Prostate gland (tissue), 2 donors: ENCODE data around the gene CCT6B. TPM values are rescaled to one million over a fixed set of nuclear protein-coding genes. Genes with fewer than 3 reads are reported as not detected.
A peak's percentile ranks its signal among the peaks of the same experiment; 100 is the strongest.

Experiments
- DNase-seq: peaks from one replicate; pipeline ENCODE4 v3.0.0-alpha.2; 2019; ENCODE audit warnings: low spot score
- H3K27ac ChIP-seq, 2 donors: fragments of 200-600 bp; sonication (generic); 2 replicates each; pipeline ENCODE4 v1.5.1; 2017 to 2019
- H3K27me3 ChIP-seq: fragments of 200-600 bp; sonication (generic); replicated peaks from 2 replicates; pipeline ENCODE4 v1.5.1; 2019; ENCODE audit not compliant: insufficient read depth
- H3K36me3 ChIP-seq, 2 donors: fragments of 200-600 bp; sonication (generic); 1 replicate in 1 of 2; 2 replicates in 1 of 2; pipeline versions ENCODE4 v1.5.1 to v1.8.1; 2017 to 2019
- H3K4me1 ChIP-seq: fragments of 200-600 bp; sonication (generic); replicated peaks from 2 replicates; pipeline ENCODE4 v1.5.1; 2019
- H3K4me3 ChIP-seq, 2 donors: fragments of 200-600 bp; sonication (generic); 2 replicates each; pipeline ENCODE4 v1.5.1; 2017 to 2019
- H3K9me3 ChIP-seq: fragments of 200-600 bp; sonication (generic); 2 replicates; pipeline ENCODE4 v1.5.1; 2017
- POLR2A ChIP-seq: fragments of 450-650 bp; IDR thresholded peaks from one replicate; pipeline ENCODE4 v1.6.1; 2016; ENCODE audit warnings: antibody characterized with exemption, mild to moderate bottlenecking
- POLR2AphosphoS5 ChIP-seq: sonication (generic); formaldehyde crosslinking; IDR thresholded peaks from one replicate; pipeline ENCODE4 v1.6.1; 2017; ENCODE audit warnings: antibody characterized with exemption
- WGBS: methylation state at CpG from one replicate; pipeline ENCODE4 v1.1.5; 2018; 5-methylcytosine and 5-hydroxymethylcytosine counted together
- intact Hi-C: fragments of 100-400 bp; cut with DNase I; formaldehyde crosslinking; loops from one replicate; pipeline ENCODE4 v1.14.2; 2022
- total RNA-seq, 2 donors: library from RNA; depleted of rRNA; stranded (reverse); fragments of >200 nt; gene quantifications; one replicate each; pipeline ENCODE4 v1.1.0, GENCODE V29; 2016
- TF ChIP-seq, protein P1 (sequence below), 4 experiments: fragments of 200-600 bp in 2 of 4; fragments of 450-650 bp in 2 of 4; sonication (generic) in 2 of 4; IDR thresholded peaks; 1 replicate in 3 of 4; 2 replicates in 1 of 4; pipeline ENCODE4 v1.5.1; 2016 to 2019; ENCODE audit warnings: antibody characterized with exemption in 4 of 4, mild to moderate bottlenecking in 2 of 4, moderate library complexity in 2 of 4

Gene CCT6B
- total RNA-seq, 2 donors from 2014 or later: 7.1 to 11.9 TPM

DNA sequence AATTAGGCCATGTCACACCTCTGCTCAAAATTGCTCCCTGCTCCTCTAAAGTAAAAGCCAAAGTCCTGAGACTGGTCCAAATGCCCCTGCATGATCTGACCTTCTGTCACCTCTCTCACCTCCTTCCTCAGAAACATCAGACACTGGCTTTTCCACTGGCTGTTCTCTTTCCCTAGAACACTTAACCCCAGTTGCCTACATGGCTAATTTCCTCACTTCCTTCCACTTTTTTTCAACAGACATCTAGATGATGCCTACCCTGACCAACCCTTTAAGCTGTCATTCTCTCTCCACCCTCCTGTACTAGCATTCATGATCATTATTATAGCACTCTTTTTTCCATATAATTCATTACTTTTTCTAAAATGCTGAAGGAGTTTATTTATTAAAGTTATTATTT is 31.0 kb downstream of the CCT6B start:
- H3K9me3 ChIP-seq: no peaks in the 10 kb centered on the region
- H3K36me3 ChIP-seq: no peaks in the 10 kb centered on the region
- no peak for DNase-seq
- TF ChIP-seq, protein P1, sequence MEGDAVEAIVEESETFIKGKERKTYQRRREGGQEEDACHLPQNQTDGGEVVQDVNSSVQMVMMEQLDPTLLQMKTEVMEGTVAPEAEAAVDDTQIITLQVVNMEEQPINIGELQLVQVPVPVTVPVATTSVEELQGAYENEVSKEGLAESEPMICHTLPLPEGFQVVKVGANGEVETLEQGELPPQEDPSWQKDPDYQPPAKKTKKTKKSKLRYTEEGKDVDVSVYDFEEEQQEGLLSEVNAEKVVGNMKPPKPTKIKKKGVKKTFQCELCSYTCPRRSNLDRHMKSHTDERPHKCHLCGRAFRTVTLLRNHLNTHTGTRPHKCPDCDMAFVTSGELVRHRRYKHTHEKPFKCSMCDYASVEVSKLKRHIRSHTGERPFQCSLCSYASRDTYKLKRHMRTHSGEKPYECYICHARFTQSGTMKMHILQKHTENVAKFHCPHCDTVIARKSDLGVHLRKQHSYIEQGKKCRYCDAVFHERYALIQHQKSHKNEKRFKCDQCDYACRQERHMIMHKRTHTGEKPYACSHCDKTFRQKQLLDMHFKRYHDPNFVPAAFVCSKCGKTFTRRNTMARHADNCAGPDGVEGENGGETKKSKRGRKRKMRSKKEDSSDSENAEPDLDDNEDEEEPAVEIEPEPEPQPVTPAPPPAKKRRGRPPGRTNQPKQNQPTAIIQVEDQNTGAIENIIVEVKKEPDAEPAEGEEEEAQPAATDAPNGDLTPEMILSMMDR (IDR thresholded peaks at IDR 0.05): no peak
- TF ChIP-seq POLR2A: no peak
- no peak for TF ChIP-seq POLR2AphosphoS5
- no peak overlapping the region for H3K27ac ChIP-seq
- H3K4me1 ChIP-seq: no peaks in the 10 kb centered on the region
- intact Hi-C loops: no loop called here
- no peaks in the 10 kb centered on the region for H3K27me3 ChIP-seq
- H3K4me3 ChIP-seq: no peak overlapping the region

DNA sequence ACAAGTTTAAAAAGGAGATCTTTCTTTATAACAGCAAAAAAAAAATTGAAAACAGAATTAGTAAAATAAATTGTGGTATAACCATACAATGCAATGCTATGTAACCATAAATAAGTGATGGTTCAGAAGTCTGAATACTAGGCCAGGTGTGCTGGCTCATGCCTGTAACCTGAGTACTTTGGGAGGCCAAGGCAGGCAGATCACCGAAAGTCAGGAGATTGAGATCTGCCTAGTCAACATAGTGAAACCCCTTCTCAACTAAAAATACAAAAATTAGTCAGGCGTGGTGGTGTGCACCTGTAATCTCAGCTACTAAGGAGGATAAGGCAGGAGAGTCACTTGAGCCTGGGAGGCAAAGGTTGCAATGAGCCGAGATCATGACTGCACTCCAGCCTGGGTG is 34.6 kb downstream of the CCT6B start:
- intact Hi-C loops: no loop called here
- Histone ChIP-seq H3K4me3 (no peak overlapping the region), H3K27me3 (no peaks in the 10 kb centered on the region), H3K9me3 (no peaks in the 10 kb centered on the region), H3K4me1 (no peaks in the 10 kb centered on the region), H3K27ac (no peak overlapping the region), H3K36me3 (no peaks in the 10 kb centered on the region)
- 88% methylated on average over 3 of the region's 3 CpGs for WGBS
- TF ChIP-seq, protein P1 (IDR thresholded peaks at IDR 0.05): no peak
- no peak for TF ChIP-seq POLR2AphosphoS5
- no peak for TF ChIP-seq POLR2A
- DNase-seq: no peak

DNA sequence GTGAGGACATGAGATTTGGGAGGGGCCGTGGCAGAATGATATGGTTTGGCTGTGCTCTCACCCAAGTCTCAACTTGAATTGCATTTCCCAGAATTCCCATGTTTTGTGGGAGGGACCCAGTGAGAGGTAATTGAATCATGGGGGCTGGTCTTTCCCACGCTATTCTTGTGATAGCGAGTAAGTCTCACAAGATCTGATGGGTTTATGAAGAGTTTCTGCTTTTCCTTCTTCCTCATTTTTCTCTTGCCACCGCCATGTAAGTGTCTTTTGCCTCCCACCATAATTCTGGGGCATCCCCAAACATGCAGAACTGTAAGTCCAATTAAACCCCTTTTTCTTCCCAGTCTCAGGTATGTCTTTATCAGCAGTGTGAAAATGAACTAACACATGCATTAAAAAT is 40.6 kb downstream of the CCT6B start:
- WGBS: 81% methylated on average over 4 of the region's 4 CpGs

DNA sequence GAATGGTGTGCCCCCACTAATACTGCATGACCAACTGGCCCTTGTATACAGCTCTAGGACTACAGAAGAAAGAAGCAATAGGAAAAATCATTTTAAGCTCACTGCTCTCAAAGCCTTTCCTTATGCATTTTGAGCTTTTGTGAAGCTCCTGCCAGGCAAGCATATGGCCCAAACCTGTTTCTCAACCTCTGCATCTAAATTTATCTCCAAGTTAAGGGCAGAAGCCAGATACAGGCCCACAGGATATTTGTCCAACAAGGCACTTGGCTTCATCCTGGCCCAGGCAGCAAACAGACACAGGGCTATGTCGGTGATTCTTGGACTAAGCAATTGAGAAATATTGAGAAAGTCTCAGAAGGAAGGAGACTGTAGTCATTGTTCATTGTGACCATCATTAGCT is 43.9 kb downstream of the CCT6B start:
- H3K4me1 ChIP-seq: no peaks in the 10 kb centered on the region
- TF ChIP-seq, protein P1 (IDR thresholded peaks at IDR 0.05): no peak
- TF ChIP-seq POLR2AphosphoS5: peak; percentile 49
- TF ChIP-seq POLR2A: no peak
- intact Hi-C loops: no loop called here
- H3K9me3 ChIP-seq: no peaks in the 10 kb centered on the region
- H3K27me3 ChIP-seq: no peaks in the 10 kb centered on the region
- H3K36me3 ChIP-seq: no peaks in the 10 kb centered on the region
- DNase-seq: peak; percentile 41
- H3K27ac ChIP-seq: peak overlapping the region; percentile 46 to 58
- WGBS: 70% methylated on average over 1 of the region's 1 CpG
- H3K4me3 ChIP-seq: no peak overlapping the region

More for the DNA sequence above, 40.6 kb downstream of the CCT6B start:
- Histone ChIP-seq H3K4me3 (no peak overlapping the region), H3K27ac (no peak overlapping the region), H3K27me3 (no peaks in the 10 kb centered on the region), H3K9me3 (no peaks in the 10 kb centered on the region), H3K36me3 (no peaks in the 10 kb centered on the region), H3K4me1 (no peaks in the 10 kb centered on the region)
- no peak for TF ChIP-seq POLR2A
- TF ChIP-seq, protein P1 (IDR thresholded peaks at IDR 0.05): no peak
- TF ChIP-seq POLR2AphosphoS5: no peak
- intact Hi-C loops: no loop called here
- no peak for DNase-seq

DNA sequence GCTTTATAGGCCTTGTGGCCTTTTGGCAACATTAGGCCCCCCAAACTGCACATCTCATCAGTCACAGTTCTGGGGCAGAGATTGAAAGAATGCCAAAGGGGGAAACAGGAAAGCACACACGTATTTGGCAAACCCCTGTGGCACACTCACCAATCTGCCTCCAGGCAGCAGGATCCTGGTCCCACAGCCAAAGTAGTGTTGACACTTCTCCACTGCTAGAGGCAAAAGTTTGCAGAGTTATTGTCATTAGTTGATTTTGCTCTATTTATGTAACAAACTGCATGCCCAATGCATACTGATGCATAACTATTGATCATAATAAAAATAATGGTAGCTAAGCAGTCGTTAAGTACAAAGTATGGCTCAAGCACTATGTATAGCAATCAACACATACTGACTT is 45.1 kb downstream of the CCT6B start:
- Histone ChIP-seq H3K4me1 (no peaks in the 10 kb centered on the region), H3K9me3 (no peaks in the 10 kb centered on the region), H3K27me3 (no peaks in the 10 kb centered on the region), H3K4me3 (no peak overlapping the region), H3K27ac (no peak overlapping the region), H3K36me3 (no peaks in the 10 kb centered on the region)
- no peak for DNase-seq
- peak; percentile 21 for TF ChIP-seq POLR2AphosphoS5
- TF ChIP-seq POLR2A: no peak
- TF ChIP-seq, protein P1 (IDR thresholded peaks at IDR 0.05): no peak
- intact Hi-C loops: no loop called here
- WGBS: 57% methylated on average over 2 of the region's 2 CpGs
